Natural killer cell treated with Interleukin-12 subunit alpha and Interleukin-12 subunit beta and Interleukin-15 and Interleukin-18, amount 100 ng/mL, for 72 hours (primary cell): Measurements from ENCODE around the gene PLEKHA5. TPM values are rescaled to one million over a fixed set of nuclear protein-coding genes. Genes with fewer than 3 reads are reported as not detected.
"Not testable (repeated sequence)": the region's sequence is repeated elsewhere in the genome, so short reads cannot be mapped to it uniquely, and the experiment has no call there.

Experiments used
- ATAC-seq, 2 donors: fragments of 150-1000 bp; cut with Tn5 transposase in 1 of 2; sonication (Bioruptor Pico), chemical (Tn5 transposase) in 1 of 2; 2 replicates each; pipeline ENCODE4 v1.10.0; 2021
- DNase-seq: peaks from one replicate; pipeline ENCODE4 v3.0.0; 2022; ENCODE audit warnings: low spot score
- H3K27ac Mint-ChIP-seq, 2 donors: 1 replicate in 1 of 2; 2 replicates in 1 of 2; pipeline ENCODE4 v1.8.0; 2022; ENCODE audit warnings: mixed read lengths in 2 of 2, mild to moderate bottlenecking in 1 of 2, moderate library complexity in 1 of 2
- H3K27me3 Mint-ChIP-seq, 2 donors: 1 replicate in 1 of 2; 2 replicates in 1 of 2; pipeline ENCODE4 v1.8.0; 2022; ENCODE audit warnings: mixed read lengths in 2 of 2
- H3K36me3 Mint-ChIP-seq: one replicate; pipeline ENCODE4 v1.8.0; 2022; ENCODE audit warnings: mixed read lengths
- H3K4me1 Mint-ChIP-seq, 2 donors: 1 replicate in 1 of 2; 2 replicates in 1 of 2; pipeline ENCODE4 v1.8.0; 2022; ENCODE audit warnings: low read depth in 2 of 2, mixed read lengths in 2 of 2, mild to moderate bottlenecking in 1 of 2
- H3K4me3 Mint-ChIP-seq: one replicate; pipeline ENCODE4 v1.8.0; 2022; ENCODE audit warnings: mixed read lengths
- H3K9me3 Mint-ChIP-seq: 2 replicates; pipeline ENCODE4 v1.8.0; 2022; ENCODE audit warnings: mixed read lengths
- total RNA-seq, 2 donors: library from RNA; stranded (reverse); gene quantifications; one replicate each; pipeline ENCODE4 v1.2.3, GENCODE V29; 2022

PLEKHA5 gene
- 1 to 10 TPM; 5.4 to 5.6 TPM for total RNA-seq

GRCh38 chr12:19129486-19130223, at the start of gene PLEKHA5:
TSS of gene PLEKHA5 (plus strand) at chr12:19129733. CDS start at chr12:19129800, 67 bp downstream.
- peak; percentile 85 to 90 for ATAC-seq
- H3K4me1 Mint-ChIP-seq = peaks cover 9 to 12% of the 10 kb centered on the region in 2 donors
- H3K27me3 Mint-ChIP-seq = peaks cover 0 to 6% of the 10 kb centered on the region in 2 donors

GRCh38 chr12:19080918-19081317, 48.6 kb upstream of the PLEKHA5 start:
- no peaks in the 10 kb centered on the region for H3K9me3 Mint-ChIP-seq

More at GRCh38 chr12:19129486-19130223, at the start of gene PLEKHA5:
- peaks cover 3% of the 10 kb centered on the region for H3K9me3 Mint-ChIP-seq
- peak; percentile 65 for DNase-seq
- peak within 1 kb of the TSS; percentile 85 for H3K4me3 Mint-ChIP-seq
- H3K27ac Mint-ChIP-seq = peak within 1 kb of the TSS; percentile 33 to 66
- peaks cover 9% of the 10 kb centered on the region for H3K36me3 Mint-ChIP-seq

GRCh38 chr12:19082365-19082911, 47.1 kb upstream of the PLEKHA5 start:
- Mint-ChIP-seq H3K27ac (no peak overlapping the region), H3K4me3 (no peak overlapping the region), H3K27me3 (peaks cover 6% of the 10 kb centered on the region in 2 donors), H3K9me3 (no peaks in the 10 kb centered on the region), H3K4me1 (no peaks in the 10 kb centered on the region), H3K36me3 (no peaks in the 10 kb centered on the region)
- DNase-seq (no peak), ATAC-seq (no peak)

More at GRCh38 chr12:19080918-19081317, 48.6 kb upstream of the PLEKHA5 start:
- Mint-ChIP-seq H3K4me1 (no peaks in the 10 kb centered on the region), H3K36me3 (no peaks in the 10 kb centered on the region), H3K27me3 (peaks cover 6% of the 10 kb centered on the region in 2 donors), H3K27ac (no peak overlapping the region), H3K4me3 (no peak overlapping the region)
- ATAC-seq = no peak
- DNase-seq = no peak

- H3K27ac Mint-ChIP-seq = no peak overlapping the region
- H3K36me3 Mint-ChIP-seq = no peaks in the 10 kb centered on the region
- peaks cover 6% of the 10 kb centered on the region in 2 donors for H3K27me3 Mint-ChIP-seq
- peaks cover 2% of the 10 kb centered on the region for H3K9me3 Mint-ChIP-seq
- ATAC-seq (no peak), DNase-seq (no peak)
- no peaks in the 10 kb centered on the region for H3K4me1 Mint-ChIP-seq
- no peak overlapping the region for H3K4me3 Mint-ChIP-seq
Observed at GRCh38 chr12:19084547-19084946, 45.0 kb upstream of the PLEKHA5 start.

GRCh38 chr12:19085090-19085489, 44.4 kb upstream of the PLEKHA5 start:
- ATAC-seq = no peak
- H3K36me3 Mint-ChIP-seq = no peaks in the 10 kb centered on the region

GRCh38 chr12:19088606-19089005, 40.9 kb upstream of the PLEKHA5 start:
- H3K27me3 Mint-ChIP-seq = no peaks in the 10 kb centered on the region

More at GRCh38 chr12:19085090-19085489, 44.4 kb upstream of the PLEKHA5 start:
- Mint-ChIP-seq H3K4me3 (no peak overlapping the region), H3K27me3 (peaks cover 6% of the 10 kb centered on the region in 2 donors), H3K4me1 (no peaks in the 10 kb centered on the region), H3K27ac (no peak overlapping the region), H3K9me3 (peaks cover 2% of the 10 kb centered on the region)
- DNase-seq = no peak

GRCh38 chr12:19092482-19092881, 37.1 kb upstream of the PLEKHA5 start:
- not testable (repeated sequence) for ATAC-seq, H3K9me3 Mint-ChIP-seq, H3K4me3 Mint-ChIP-seq, H3K27ac Mint-ChIP-seq, H3K36me3 Mint-ChIP-seq, DNase-seq, H3K4me1 Mint-ChIP-seq, H3K27me3 Mint-ChIP-seq

More at GRCh38 chr12:19088606-19089005, 40.9 kb upstream of the PLEKHA5 start:
- Mint-ChIP-seq H3K4me1 (no peaks in the 10 kb centered on the region), H3K27ac (no peak overlapping the region), H3K36me3 (no peaks in the 10 kb centered on the region), H3K9me3 (peaks cover 2% of the 10 kb centered on the region), H3K4me3 (no peak overlapping the region)
- DNase-seq (no peak), ATAC-seq (no peak)

GRCh38 chr12:19093218-19093617, 36.3 kb upstream of the PLEKHA5 start:
- Mint-ChIP-seq H3K27me3 (no peaks in the 10 kb centered on the region), H3K27ac (no peak overlapping the region), H3K9me3 (peaks cover 2% of the 10 kb centered on the region), H3K36me3 (no peaks in the 10 kb centered on the region), H3K4me1 (no peaks in the 10 kb centered on the region), H3K4me3 (no peak overlapping the region)
- DNase-seq = no peak
- ATAC-seq = no peak

GRCh38 chr12:19095331-19095730, 34.2 kb upstream of the PLEKHA5 start:
- DNase-seq = no peak
- H3K27ac Mint-ChIP-seq = no peak overlapping the region
- H3K36me3 Mint-ChIP-seq = no peaks in the 10 kb centered on the region
- ATAC-seq = no peak
- H3K27me3 Mint-ChIP-seq = no peaks in the 10 kb centered on the region
- H3K4me3 Mint-ChIP-seq = no peak overlapping the region
- no peaks in the 10 kb centered on the region for H3K4me1 Mint-ChIP-seq
- no peaks in the 10 kb centered on the region for H3K9me3 Mint-ChIP-seq

- ATAC-seq = no peak
- H3K4me1 Mint-ChIP-seq = no peaks in the 10 kb centered on the region
- H3K9me3 Mint-ChIP-seq = no peaks in the 10 kb centered on the region
- H3K27me3 Mint-ChIP-seq = no peaks in the 10 kb centered on the region
- no peak overlapping the region for H3K27ac Mint-ChIP-seq
- no peak overlapping the region for H3K4me3 Mint-ChIP-seq
- H3K36me3 Mint-ChIP-seq = no peaks in the 10 kb centered on the region
- DNase-seq = no peak
Observed at GRCh38 chr12:19095756-19096480, 33.6 kb upstream of the PLEKHA5 start.

GRCh38 chr12:19105463-19105862, 24.1 kb upstream of the PLEKHA5 start:
- DNase-seq = no peak
- H3K27ac Mint-ChIP-seq = no peak overlapping the region
- H3K4me1 Mint-ChIP-seq = no peaks in the 10 kb centered on the region
- no peaks in the 10 kb centered on the region for H3K36me3 Mint-ChIP-seq
- no peak for ATAC-seq
- H3K27me3 Mint-ChIP-seq = peaks cover 0 to 5% of the 10 kb centered on the region in 2 donors
- H3K4me3 Mint-ChIP-seq = no peak overlapping the region
- H3K9me3 Mint-ChIP-seq = no peaks in the 10 kb centered on the region

- H3K4me1 Mint-ChIP-seq = no peaks in the 10 kb centered on the region
- no peaks in the 10 kb centered on the region for H3K36me3 Mint-ChIP-seq
- ATAC-seq (no peak), DNase-seq (no peak)
- no peak overlapping the region for H3K27ac Mint-ChIP-seq
- H3K27me3 Mint-ChIP-seq = peaks cover 0 to 2% of the 10 kb centered on the region in 2 donors
- H3K4me3 Mint-ChIP-seq = no peak overlapping the region
- H3K9me3 Mint-ChIP-seq = no peaks in the 10 kb centered on the region
Observed at GRCh38 chr12:19107750-19108149, 21.8 kb upstream of the PLEKHA5 start.

- Mint-ChIP-seq H3K4me1 (no peaks in the 10 kb centered on the region), H3K4me3 (no peak overlapping the region), H3K9me3 (no peaks in the 10 kb centered on the region), H3K27ac (no peak overlapping the region), H3K36me3 (no peaks in the 10 kb centered on the region), H3K27me3 (peaks cover 0 to 5% of the 10 kb centered on the region in 2 donors)
- no peak for DNase-seq
- ATAC-seq = no peak
Observed at GRCh38 chr12:19110221-19110940, 19.2 kb upstream of the PLEKHA5 start.
